ENCODE measurements around the gene NIM1K.
"Not testable (repeated sequence)": the region's sequence is repeated elsewhere in the genome, so short reads cannot be mapped to it uniquely, and the experiment has no call there.

NIM1K gene

GRCh38 chr5:43298443-43298842 is 106.4 kb downstream of the NIM1K start:
- Histone ChIP-seq H3K4me3 (ENCODE audit: low read length in 2 of 2) (no peak overlapping the region), H3K27ac (ENCODE audit: low read length) (no peak overlapping the region), H3K9ac (ENCODE audit: low read length in 2 of 2) (no peak overlapping the region), H3K36me3 (ENCODE audit: control insufficient read depth in 2 of 2, insufficient read depth in 2 of 2, low read length in 2 of 2) (peaks cover 18 to 31% of the 10 kb centered on the region in 2 donors), H3K27me3 (ENCODE audit: control insufficient read depth in 1 of 2, insufficient read depth in 2 of 2, low read length in 2 of 2) (no peaks in the 10 kb centered on the region), H3K9me3 (ENCODE audit: control insufficient read depth in 2 of 2, low read length in 2 of 2) (no peaks in the 10 kb centered on the region), H3K4me1 (ENCODE audit: control insufficient read depth, insufficient read depth, low read length) (no peaks in the 10 kb centered on the region)

GRCh38 chr5:43300112-43300511 is 108.1 kb downstream of the NIM1K start:
- no peaks in the 10 kb centered on the region for H3K4me1 ChIP-seq (ENCODE audit: control insufficient read depth, insufficient read depth, low read length)
- H3K36me3 ChIP-seq (ENCODE audit: control insufficient read depth in 2 of 2, insufficient read depth in 2 of 2, low read length in 2 of 2), result peaks cover 12 to 20% of the 10 kb centered on the region in 2 donors
- H3K27ac ChIP-seq (ENCODE audit: low read length), result no peak overlapping the region
- no peak overlapping the region for H3K4me3 ChIP-seq (ENCODE audit: low read length in 2 of 2)
- no peaks in the 10 kb centered on the region for H3K9me3 ChIP-seq (ENCODE audit: control insufficient read depth in 2 of 2, low read length in 2 of 2)
- H3K9ac ChIP-seq (ENCODE audit: low read length in 2 of 2), result no peak overlapping the region
- H3K27me3 ChIP-seq (ENCODE audit: control insufficient read depth in 1 of 2, insufficient read depth in 2 of 2, low read length in 2 of 2), result no peaks in the 10 kb centered on the region

- H3K4me1 ChIP-seq (ENCODE audit: control insufficient read depth, insufficient read depth, low read length), result no peaks in the 10 kb centered on the region
- H3K9ac ChIP-seq (ENCODE audit: low read length in 2 of 2), result no peak overlapping the region
- H3K27ac ChIP-seq (ENCODE audit: low read length), result no peak overlapping the region
- no peaks in the 10 kb centered on the region for H3K27me3 ChIP-seq (ENCODE audit: control insufficient read depth in 1 of 2, insufficient read depth in 2 of 2, low read length in 2 of 2)
- H3K36me3 ChIP-seq (ENCODE audit: control insufficient read depth in 2 of 2, insufficient read depth in 2 of 2, low read length in 2 of 2), result peaks cover 11 to 12% of the 10 kb centered on the region in 2 donors
- no peak overlapping the region for H3K4me3 ChIP-seq (ENCODE audit: low read length in 2 of 2)
- H3K9me3 ChIP-seq (ENCODE audit: control insufficient read depth in 2 of 2, low read length in 2 of 2), result no peaks in the 10 kb centered on the region
Observed at GRCh38 chr5:43301653-43302091, 109.6 kb downstream of the NIM1K start.

GRCh38 chr5:43302481-43302880 is 110.5 kb downstream of the NIM1K start:
- no peak overlapping the region for H3K9ac ChIP-seq (ENCODE audit: low read length in 2 of 2)
- no peaks in the 10 kb centered on the region for H3K27me3 ChIP-seq (ENCODE audit: control insufficient read depth in 1 of 2, insufficient read depth in 2 of 2, low read length in 2 of 2)
- H3K4me1 ChIP-seq (ENCODE audit: control insufficient read depth, insufficient read depth, low read length), result no peaks in the 10 kb centered on the region
- no peak overlapping the region for H3K4me3 ChIP-seq (ENCODE audit: low read length in 2 of 2)
- H3K36me3 ChIP-seq (ENCODE audit: control insufficient read depth in 2 of 2, insufficient read depth in 2 of 2, low read length in 2 of 2), result peaks cover 7 to 9% of the 10 kb centered on the region in 2 donors
- H3K9me3 ChIP-seq (ENCODE audit: control insufficient read depth in 2 of 2, low read length in 2 of 2), result no peaks in the 10 kb centered on the region
- H3K27ac ChIP-seq (ENCODE audit: low read length), result no peak overlapping the region

- Histone ChIP-seq H3K27ac (ENCODE audit: low read length) (no peak overlapping the region), H3K36me3 (ENCODE audit: control insufficient read depth in 2 of 2, insufficient read depth in 2 of 2, low read length in 2 of 2) (peaks cover 4 to 6% of the 10 kb centered on the region in 2 donors), H3K27me3 (ENCODE audit: control insufficient read depth in 1 of 2, insufficient read depth in 2 of 2, low read length in 2 of 2) (no peaks in the 10 kb centered on the region), H3K9ac (ENCODE audit: low read length in 2 of 2) (no peak overlapping the region), H3K9me3 (ENCODE audit: control insufficient read depth in 2 of 2, low read length in 2 of 2) (no peaks in the 10 kb centered on the region), H3K4me1 (ENCODE audit: control insufficient read depth, insufficient read depth, low read length) (no peaks in the 10 kb centered on the region), H3K4me3 (ENCODE audit: low read length in 2 of 2) (no peak overlapping the region)
Observed at GRCh38 chr5:43303242-43303641, 111.2 kb downstream of the NIM1K start.

- no peaks in the 10 kb centered on the region for H3K27me3 ChIP-seq (ENCODE audit: control insufficient read depth in 1 of 2, insufficient read depth in 2 of 2, low read length in 2 of 2)
- no peaks in the 10 kb centered on the region for H3K36me3 ChIP-seq (ENCODE audit: control insufficient read depth in 2 of 2, insufficient read depth in 2 of 2, low read length in 2 of 2)
- no peaks in the 10 kb centered on the region for H3K4me1 ChIP-seq (ENCODE audit: control insufficient read depth, insufficient read depth, low read length)
Observed at GRCh38 chr5:43304525-43304924, 112.5 kb downstream of the NIM1K start.

GRCh38 chr5:43305948-43306565 is 114.0 kb downstream of the NIM1K start:
- Histone ChIP-seq H3K4me1 (ENCODE audit: control insufficient read depth, insufficient read depth, low read length) (no peaks in the 10 kb centered on the region), H3K9me3 (ENCODE audit: control insufficient read depth in 2 of 2, low read length in 2 of 2) (no peaks in the 10 kb centered on the region), H3K4me3 (ENCODE audit: low read length in 2 of 2) (no peak overlapping the region), H3K36me3 (ENCODE audit: control insufficient read depth in 2 of 2, insufficient read depth in 2 of 2, low read length in 2 of 2) (no peaks in the 10 kb centered on the region), H3K27ac (ENCODE audit: low read length) (no peak overlapping the region), H3K9ac (ENCODE audit: low read length in 2 of 2) (no peak overlapping the region), H3K27me3 (ENCODE audit: control insufficient read depth in 1 of 2, insufficient read depth in 2 of 2, low read length in 2 of 2) (no peaks in the 10 kb centered on the region)

More at GRCh38 chr5:43304525-43304924, 112.5 kb downstream of the NIM1K start:
- H3K4me3 ChIP-seq (ENCODE audit: low read length in 2 of 2), result no peak overlapping the region
- no peak overlapping the region for H3K9ac ChIP-seq (ENCODE audit: low read length in 2 of 2)
- H3K9me3 ChIP-seq (ENCODE audit: control insufficient read depth in 2 of 2, low read length in 2 of 2), result no peaks in the 10 kb centered on the region
- H3K27ac ChIP-seq (ENCODE audit: low read length), result no peak overlapping the region

- not testable (repeated sequence) for H3K9ac ChIP-seq (ENCODE audit: low read length in 2 of 2); H3K36me3 ChIP-seq (ENCODE audit: control insufficient read depth in 2 of 2, insufficient read depth in 2 of 2, low read length in 2 of 2); H3K9me3 ChIP-seq (ENCODE audit: control insufficient read depth in 2 of 2, low read length in 2 of 2); H3K4me1 ChIP-seq (ENCODE audit: control insufficient read depth, insufficient read depth, low read length); H3K4me3 ChIP-seq (ENCODE audit: low read length in 2 of 2); H3K27me3 ChIP-seq (ENCODE audit: control insufficient read depth in 1 of 2, insufficient read depth in 2 of 2, low read length in 2 of 2); H3K27ac ChIP-seq (ENCODE audit: low read length)
Observed at GRCh38 chr5:43306954-43307353, 114.9 kb downstream of the NIM1K start.

GRCh38 chr5:43309122-43309521 is 117.1 kb downstream of the NIM1K start:
- H3K27me3 ChIP-seq (ENCODE audit: control insufficient read depth in 1 of 2, insufficient read depth in 2 of 2, low read length in 2 of 2), result no peaks in the 10 kb centered on the region
- no peaks in the 10 kb centered on the region for H3K9me3 ChIP-seq (ENCODE audit: control insufficient read depth in 2 of 2, low read length in 2 of 2)
- no peak overlapping the region for H3K27ac ChIP-seq (ENCODE audit: low read length)
- H3K36me3 ChIP-seq (ENCODE audit: control insufficient read depth in 2 of 2, insufficient read depth in 2 of 2, low read length in 2 of 2), result no peaks in the 10 kb centered on the region
- peaks cover 12% of the 10 kb centered on the region for H3K4me1 ChIP-seq (ENCODE audit: control insufficient read depth, insufficient read depth, low read length)
- H3K9ac ChIP-seq (ENCODE audit: low read length in 2 of 2), result no peak overlapping the region
- H3K4me3 ChIP-seq (ENCODE audit: low read length in 2 of 2), result no peak overlapping the region

- peaks cover 13% of the 10 kb centered on the region for H3K4me1 ChIP-seq (ENCODE audit: control insufficient read depth, insufficient read depth, low read length)
- no peaks in the 10 kb centered on the region for H3K9me3 ChIP-seq (ENCODE audit: control insufficient read depth in 2 of 2, low read length in 2 of 2)
- no peak overlapping the region for H3K4me3 ChIP-seq (ENCODE audit: low read length in 2 of 2)
- no peak overlapping the region for H3K27ac ChIP-seq (ENCODE audit: low read length)
- no peak overlapping the region for H3K9ac ChIP-seq (ENCODE audit: low read length in 2 of 2)
- H3K36me3 ChIP-seq (ENCODE audit: control insufficient read depth in 2 of 2, insufficient read depth in 2 of 2, low read length in 2 of 2), result no peaks in the 10 kb centered on the region
- H3K27me3 ChIP-seq (ENCODE audit: control insufficient read depth in 1 of 2, insufficient read depth in 2 of 2, low read length in 2 of 2), result no peaks in the 10 kb centered on the region
Observed at GRCh38 chr5:43309637-43310036, 117.6 kb downstream of the NIM1K start.

- no peaks in the 10 kb centered on the region for H3K9me3 ChIP-seq (ENCODE audit: control insufficient read depth in 2 of 2, low read length in 2 of 2)
Observed at GRCh38 chr5:43312076-43312661, 120.1 kb downstream of the NIM1K start.

More at GRCh38 chr5:43312076-43312661, 120.1 kb downstream of the NIM1K start:
- Histone ChIP-seq H3K4me3 (ENCODE audit: low read length in 2 of 2) (peak overlapping the region; percentile 82 to 96), H3K4me1 (ENCODE audit: control insufficient read depth, insufficient read depth, low read length) (peaks cover 13% of the 10 kb centered on the region), H3K27me3 (ENCODE audit: control insufficient read depth in 1 of 2, insufficient read depth in 2 of 2, low read length in 2 of 2) (no peaks in the 10 kb centered on the region), H3K36me3 (ENCODE audit: control insufficient read depth in 2 of 2, insufficient read depth in 2 of 2, low read length in 2 of 2) (no peaks in the 10 kb centered on the region), H3K9ac (ENCODE audit: low read length in 2 of 2) (peak overlapping the region; percentile 81 to 91), H3K27ac (ENCODE audit: low read length) (no peak overlapping the region)
